GM19025 (cell line): ENCODE data around the gene DNAI1.

Experiments used
- ATAC-seq: cut with Tn5 transposase; IDR thresholded peaks from one replicate; pipeline ENCODE4 v1.9.1; 2021; ENCODE audit warnings: mild to moderate bottlenecking, low read depth, moderate library complexity; ENCODE audit not compliant: unreplicated experiment

Gene DNAI1

GRCh38 chr9:34508951-34509350 is 50.3 kb downstream of the DNAI1 start:
- no peak for ATAC-seq

GRCh38 chr9:34510497-34511468 is 52.2 kb downstream of the DNAI1 start:
- no peak for ATAC-seq

GRCh38 chr9:34512131-34513078 is 53.8 kb downstream of the DNAI1 start:
- ATAC-seq, result no peak

GRCh38 chr9:34513567-34514214 is 55.1 kb downstream of the DNAI1 start:
- ATAC-seq, result no peak

- no peak for ATAC-seq
Measured at GRCh38 chr9:34514401-34514800, 55.8 kb downstream of the DNAI1 start.

- ATAC-seq, result no peak
Measured at GRCh38 chr9:34514816-34515215, 56.2 kb downstream of the DNAI1 start.

- no peak for ATAC-seq
Measured at GRCh38 chr9:34515959-34516358, 57.4 kb downstream of the DNAI1 start.

GRCh38 chr9:34517185-34517584 is 58.6 kb downstream of the DNAI1 start:
- ATAC-seq, result no peak

GRCh38 chr9:34518110-34518616 is 59.6 kb downstream of the DNAI1 start:
- ATAC-seq, result no peak

GRCh38 chr9:34518896-34519295 is 60.3 kb downstream of the DNAI1 start:
- no peak for ATAC-seq

GRCh38 chr9:34519321-34520020 is 60.9 kb downstream of the DNAI1 start:
- ATAC-seq, result no peak

GRCh38 chr9:34520096-34520495 is 61.5 kb downstream of the DNAI1 start:
- ATAC-seq, result no peak

- ATAC-seq, result no peak
Measured at GRCh38 chr9:34520505-34521385, 62.1 kb downstream of the DNAI1 start.

- ATAC-seq, result no peak
Measured at GRCh38 chr9:34521406-34522045, 62.9 kb downstream of the DNAI1 start.

- ATAC-seq, result peak; percentile 20
Measured at GRCh38 chr9:34522091-34522887, 63.7 kb downstream of the DNAI1 start.

GRCh38 chr9:34522971-34523797 is 64.6 kb downstream of the DNAI1 start, which contains the start of gene ENHO:
TSS of gene ENHO (minus strand) at chr9:34522990. CDS start at chr9:34521695, 1,295 bp downstream.
- peak; percentile 88 for ATAC-seq

- no peak for ATAC-seq
Measured at GRCh38 chr9:34524349-34524748, 65.7 kb downstream of the DNAI1 start.
